ENCODE data around the gene NR3C2.
"Not testable (repeated sequence)": the region's sequence is repeated elsewhere in the genome, so short reads cannot be mapped to it uniquely, and the experiment has no call there.

NR3C2 gene

DNA sequence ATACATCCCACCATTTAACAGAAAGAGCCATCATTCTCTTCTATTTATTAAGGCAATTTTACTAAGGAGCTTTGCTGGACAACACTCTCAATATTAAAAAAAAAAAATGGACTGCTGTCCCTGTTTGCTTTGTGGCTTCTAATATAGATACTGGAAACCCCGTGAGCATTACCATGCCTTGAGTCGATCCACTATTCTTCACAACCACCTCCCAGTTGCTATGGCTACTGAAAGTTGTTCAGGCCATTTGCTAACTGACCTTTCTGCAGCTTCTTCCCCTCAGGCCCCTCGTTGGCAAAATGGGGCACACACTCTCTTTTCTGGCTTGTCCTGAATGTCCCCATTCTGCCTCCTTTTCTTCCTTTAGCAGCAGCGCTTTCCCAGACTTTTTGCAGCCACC lies 340.4 kb downstream of the NR3C2 start:
- no peak overlapping the region for H3K4me3 ChIP-seq (ENCODE audit: low read depth, low read length)
- DNase-seq (ENCODE audit: low read depth): no peak

DNA sequence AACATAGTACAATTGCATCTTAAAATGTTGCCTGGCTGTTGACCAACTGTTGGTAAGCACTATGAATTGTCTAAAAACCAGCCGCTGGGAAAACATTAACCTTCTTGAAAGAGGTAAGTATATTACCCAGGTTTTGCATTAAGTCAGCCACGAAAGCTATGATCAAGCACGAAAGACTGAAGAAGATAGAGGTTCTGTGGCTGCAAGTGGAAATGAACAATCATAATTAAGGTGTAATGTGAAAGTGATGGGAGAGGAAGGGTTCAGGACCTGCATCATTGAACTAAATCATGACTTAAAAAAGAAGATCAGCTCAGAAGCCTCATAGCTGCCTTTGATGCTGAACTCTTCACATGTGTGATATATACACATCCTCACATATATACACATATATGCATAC lies 341.0 kb downstream of the NR3C2 start:
- H3K4me3 ChIP-seq (ENCODE audit: low read depth, low read length): no peak overlapping the region
- DNase-seq (ENCODE audit: low read depth): no peak

DNA sequence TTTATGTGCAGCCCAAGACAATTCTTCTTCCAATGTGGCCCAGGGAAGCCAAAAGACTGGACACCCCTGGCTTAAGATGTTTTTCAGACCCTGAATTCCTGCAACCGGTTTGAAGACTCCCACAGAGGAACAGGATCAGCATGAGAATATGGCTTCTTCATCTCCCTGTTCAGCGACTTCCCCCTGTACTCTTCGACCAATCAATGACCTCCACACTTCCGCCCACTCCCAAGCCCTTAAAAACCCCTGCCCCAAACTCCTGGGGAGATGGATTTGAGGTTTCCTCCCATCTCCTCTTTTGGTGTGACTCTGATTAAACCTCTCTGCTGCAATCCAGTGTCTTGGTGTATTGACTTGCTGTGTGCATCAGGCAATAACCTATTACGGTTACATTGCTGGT lies 344.4 kb downstream of the NR3C2 start:
- no peak overlapping the region for H3K4me3 ChIP-seq (ENCODE audit: low read depth, low read length)
- DNase-seq (ENCODE audit: low read depth): no peak

DNA sequence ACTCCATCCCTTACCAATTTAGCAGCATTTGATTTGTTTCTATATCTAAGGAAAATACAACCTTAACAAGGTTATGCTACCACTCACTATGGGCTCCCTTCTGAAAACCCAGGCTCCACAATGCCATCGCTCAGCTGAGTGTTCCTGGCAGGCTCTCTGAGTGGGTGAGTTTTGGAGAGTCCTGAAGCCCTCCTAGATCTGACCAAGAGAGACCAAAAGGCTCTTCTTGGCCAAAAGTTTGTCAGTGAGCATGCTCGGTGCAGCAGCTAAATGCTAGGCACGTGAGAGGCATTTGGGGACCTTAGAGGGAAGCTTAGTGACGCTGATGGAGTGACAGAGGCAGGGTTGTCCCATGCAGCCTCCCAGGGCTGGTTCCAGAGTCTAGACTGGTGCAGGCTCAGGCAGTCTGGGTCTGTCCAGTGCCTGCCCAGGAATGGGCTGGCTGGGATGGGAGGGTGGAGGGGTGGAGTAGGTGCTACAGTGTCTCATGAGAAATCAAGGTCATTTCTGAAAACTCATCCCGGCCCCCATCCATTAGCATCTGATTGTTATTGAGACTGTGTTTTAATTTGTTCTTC lies 346.8 kb downstream of the NR3C2 start:
- no peak for DNase-seq (ENCODE audit: low read depth)

DNA sequence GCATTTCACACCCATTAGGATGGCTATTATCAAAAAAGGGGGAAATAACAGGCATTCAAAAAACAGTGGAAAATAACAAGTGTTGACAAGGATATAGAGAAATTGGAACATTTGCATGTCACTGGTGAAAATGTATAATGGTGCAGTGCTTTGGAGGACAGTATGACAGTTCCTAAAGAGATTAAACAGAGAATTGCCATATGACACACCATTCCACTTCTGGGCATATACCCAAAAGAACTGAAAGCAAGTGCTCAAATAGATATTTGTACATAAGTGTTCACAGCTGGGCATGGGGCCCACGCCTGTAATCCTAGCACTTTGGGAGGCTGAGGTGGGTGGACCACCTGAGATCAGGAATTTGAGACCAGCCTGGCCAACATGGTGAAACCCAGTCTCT lies 348.1 kb downstream of the NR3C2 start:
- no peak for DNase-seq (ENCODE audit: low read depth)
- no peak overlapping the region for H3K4me3 ChIP-seq (ENCODE audit: low read depth, low read length)

More for the DNA sequence above, 346.8 kb downstream of the NR3C2 start:
- H3K4me3 ChIP-seq (ENCODE audit: low read depth, low read length): no peak overlapping the region

DNA sequence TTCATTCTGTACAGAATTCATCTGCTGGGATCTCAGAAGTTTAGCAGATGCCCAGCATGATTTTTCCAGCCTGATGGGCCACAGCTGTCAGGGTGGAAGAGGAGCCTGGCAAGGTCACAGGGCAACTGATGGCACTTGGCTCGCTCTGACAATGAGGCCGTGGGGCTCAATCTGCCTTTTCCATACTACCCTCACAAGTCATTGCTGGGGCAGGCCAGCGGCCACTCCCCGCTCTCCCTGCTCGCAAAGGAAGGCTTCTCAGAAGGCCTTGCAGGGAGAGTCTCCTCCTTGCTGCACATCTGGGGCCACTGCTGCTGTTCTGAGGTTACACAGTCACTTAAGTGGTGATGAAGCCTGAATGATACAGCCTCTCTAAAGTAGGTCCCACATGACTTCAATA lies 349.1 kb downstream of the NR3C2 start:
- DNase-seq (ENCODE audit: low read depth): no peak
- no peak overlapping the region for H3K4me3 ChIP-seq (ENCODE audit: low read depth, low read length)

DNA sequence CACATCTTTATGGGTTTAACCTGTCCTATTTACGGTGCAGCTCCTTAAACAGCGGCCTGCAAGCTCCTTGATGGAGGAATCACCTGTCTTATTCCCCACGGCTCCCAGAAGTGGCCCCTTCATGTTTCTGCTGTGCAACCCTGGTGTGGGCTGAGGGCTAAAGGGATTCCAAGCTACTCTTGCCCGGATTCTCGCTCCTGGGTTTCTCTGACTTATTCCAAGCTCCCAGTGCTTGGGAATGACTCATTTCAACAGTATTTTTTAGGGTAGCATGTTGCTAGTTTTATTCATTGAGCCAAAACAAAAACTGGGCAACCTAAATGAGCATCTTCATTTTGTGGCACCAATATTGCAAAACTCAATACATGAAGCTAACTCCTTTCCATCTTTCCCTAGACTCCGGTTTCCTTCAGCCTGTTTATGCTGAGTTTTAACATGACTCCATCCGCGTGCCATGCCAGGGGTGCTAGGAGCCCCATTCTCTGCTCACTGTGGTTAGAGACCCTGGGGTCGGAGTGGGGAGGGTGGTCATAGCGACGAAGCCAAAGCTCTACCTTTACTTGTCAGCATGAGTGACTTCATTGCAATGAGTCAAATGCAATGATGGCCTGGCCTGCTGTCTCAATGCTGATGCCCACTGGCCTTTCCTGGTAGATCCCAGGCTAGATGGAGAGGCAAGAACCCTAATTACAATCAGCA lies 349.7 kb downstream of the NR3C2 start:
- no peak for DNase-seq (ENCODE audit: low read depth)
- H3K4me3 ChIP-seq (ENCODE audit: low read depth, low read length): no peak overlapping the region

DNA sequence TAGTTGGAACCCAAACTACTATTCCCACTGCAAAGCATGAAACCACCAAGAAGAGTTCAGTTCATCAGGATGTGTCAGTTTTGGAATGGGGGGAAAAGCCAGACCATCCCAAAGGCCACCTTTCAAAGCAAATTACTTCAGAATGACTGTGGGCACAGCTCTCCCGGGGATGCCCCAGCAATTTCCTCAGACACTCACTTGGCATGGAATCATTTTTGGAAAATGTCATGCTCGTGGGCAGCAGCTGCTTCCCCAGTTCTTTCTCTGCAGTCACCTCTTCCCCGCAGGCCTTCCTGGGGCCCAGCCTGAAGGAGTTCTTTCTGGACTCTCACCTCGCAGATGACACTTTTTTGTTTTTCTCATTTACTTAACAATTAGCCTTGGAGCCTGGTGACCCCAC lies 350.3 kb downstream of the NR3C2 start:
- no peak for DNase-seq (ENCODE audit: low read depth)

DNA sequence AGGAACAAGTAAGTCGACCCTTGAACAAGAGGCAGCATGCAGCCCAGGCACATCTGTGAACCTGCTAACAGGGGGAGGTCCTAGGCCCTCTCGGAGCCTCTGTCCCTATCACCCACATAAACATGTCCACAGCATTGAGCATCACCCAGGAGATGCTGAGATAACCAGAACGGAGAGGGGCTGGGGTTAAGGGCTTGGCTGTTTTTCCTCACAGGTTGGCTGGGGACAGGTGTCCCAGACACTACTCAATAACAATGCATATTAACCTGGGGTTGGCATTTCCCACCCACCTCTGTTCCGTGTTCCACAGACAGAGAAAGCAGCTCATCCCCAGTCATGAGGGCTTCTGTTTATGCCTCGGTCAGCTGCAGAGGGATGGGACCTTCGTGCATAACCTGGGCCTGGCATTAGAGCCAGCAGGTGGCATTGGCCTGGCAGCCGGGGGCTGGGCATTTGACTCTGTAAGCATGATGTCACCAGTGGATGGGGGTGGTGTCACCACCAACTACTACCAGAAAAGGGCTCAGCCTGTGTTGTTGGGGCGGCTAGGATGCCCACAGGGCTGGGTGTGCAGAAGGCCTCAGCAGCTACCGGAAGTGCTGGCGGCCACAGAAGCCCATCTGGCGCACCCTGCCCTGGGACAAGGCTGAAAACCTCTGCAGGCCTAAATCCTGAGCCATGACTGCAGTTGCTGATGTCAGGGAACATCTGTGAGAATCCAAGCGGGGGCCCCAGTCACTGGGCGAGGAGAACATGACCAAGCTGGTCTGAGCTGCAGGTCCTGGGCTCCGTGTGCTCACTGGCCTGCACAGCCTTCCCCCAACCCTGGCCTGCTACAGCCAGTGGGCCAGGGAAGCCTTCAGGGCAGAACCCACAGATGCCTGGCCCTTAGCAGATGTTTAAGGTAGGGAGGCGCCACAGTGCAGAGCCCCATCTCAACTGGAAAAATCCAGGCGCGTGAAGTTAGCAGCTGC lies 351.4 kb downstream of the NR3C2 start:
- H3K4me3 ChIP-seq (ENCODE audit: low read depth, low read length): no peak overlapping the region
- no peak for DNase-seq (ENCODE audit: low read depth)

More for the DNA sequence above, 350.3 kb downstream of the NR3C2 start:
- H3K4me3 ChIP-seq (ENCODE audit: low read depth, low read length): no peak overlapping the region

DNA sequence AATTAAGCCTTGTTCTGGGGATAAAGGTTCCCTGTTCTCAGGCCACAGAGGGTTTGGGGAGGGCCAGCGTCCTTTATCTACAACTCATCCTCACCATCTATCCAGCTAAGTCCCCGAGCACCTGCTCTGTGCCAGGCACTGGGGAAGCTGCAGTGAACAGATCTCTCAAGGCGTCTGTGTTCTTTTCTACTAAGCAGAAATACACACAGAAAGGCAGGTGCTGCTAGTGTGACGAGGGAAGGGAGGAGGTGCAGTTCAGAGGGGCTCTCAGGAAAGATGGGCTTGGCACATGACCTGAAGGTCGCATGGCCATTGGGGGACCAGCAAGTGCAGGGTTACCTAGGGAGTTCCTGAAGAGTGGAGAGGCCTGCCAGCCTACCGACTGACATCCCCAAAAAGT lies 352.2 kb downstream of the NR3C2 start:
- DNase-seq (ENCODE audit: low read depth): no peak
- H3K4me3 ChIP-seq (ENCODE audit: low read depth, low read length): no peak overlapping the region

DNA sequence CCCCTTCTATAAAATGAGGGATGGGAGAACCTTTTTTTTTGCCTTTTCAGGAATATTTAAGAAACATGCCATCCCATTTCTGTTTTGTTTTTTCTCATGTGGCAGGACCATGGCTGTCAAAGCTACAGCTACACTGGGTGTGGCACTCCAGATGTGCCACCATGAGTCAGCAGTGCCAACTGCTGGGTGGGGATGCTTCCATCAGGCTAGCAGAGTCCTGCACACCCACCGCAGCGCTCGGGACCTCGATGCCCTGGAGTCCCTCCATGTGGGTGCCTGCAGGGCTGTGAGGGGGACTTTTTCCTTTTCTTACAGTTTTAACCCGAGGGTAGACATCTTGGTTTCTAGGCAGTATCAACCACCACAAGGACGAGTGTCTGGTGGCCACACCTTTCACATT lies 352.6 kb downstream of the NR3C2 start:
- H3K4me3 ChIP-seq (ENCODE audit: low read depth, low read length): no peak overlapping the region
- no peak for DNase-seq (ENCODE audit: low read depth)

DNA sequence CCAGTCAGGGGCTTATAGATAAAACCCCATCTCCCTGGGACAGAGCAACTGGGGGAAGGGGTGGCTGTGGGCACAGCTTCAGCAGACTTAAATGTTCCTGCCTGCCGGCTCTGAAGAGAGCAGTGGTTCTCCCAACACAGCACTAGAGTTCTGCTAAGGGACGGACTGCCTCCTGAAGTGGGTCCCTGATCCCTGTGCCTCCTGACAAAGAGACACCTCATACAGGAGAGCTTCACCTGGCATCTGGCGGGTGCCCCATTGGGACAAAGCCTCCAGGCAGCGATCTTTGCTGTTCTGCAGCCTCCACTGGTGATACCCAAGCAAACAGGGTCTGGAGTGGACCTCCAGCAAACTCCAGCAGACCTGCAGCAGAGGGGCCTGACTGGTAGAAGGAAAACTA lies 359.1 kb downstream of the NR3C2 start:
- DNase-seq (ENCODE audit: low read depth); H3K4me3 ChIP-seq (ENCODE audit: low read depth, low read length): not testable (repeated sequence)

DNA sequence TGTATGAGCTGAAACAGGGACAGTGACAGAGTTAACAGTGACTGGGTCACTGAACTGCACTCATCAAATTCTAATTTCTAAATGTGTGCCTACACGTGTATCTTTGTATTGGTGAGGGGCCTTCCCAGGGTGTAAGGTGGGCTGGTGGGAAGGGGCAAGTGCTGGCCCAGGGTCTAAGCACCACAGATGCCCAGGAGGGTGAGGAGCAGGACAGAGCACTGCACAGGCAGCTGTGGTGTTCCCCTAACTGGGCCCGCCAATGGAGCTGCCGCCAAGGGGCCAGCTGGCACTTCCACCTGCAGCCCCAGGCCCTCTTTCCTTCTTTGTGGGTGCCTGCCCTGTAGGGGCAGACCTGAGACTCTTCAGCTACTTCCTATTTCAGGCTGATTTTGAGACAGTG lies 360.5 kb downstream of the NR3C2 start:
- no peak overlapping the region for H3K4me3 ChIP-seq (ENCODE audit: low read depth, low read length)
- no peak for DNase-seq (ENCODE audit: low read depth)

DNA sequence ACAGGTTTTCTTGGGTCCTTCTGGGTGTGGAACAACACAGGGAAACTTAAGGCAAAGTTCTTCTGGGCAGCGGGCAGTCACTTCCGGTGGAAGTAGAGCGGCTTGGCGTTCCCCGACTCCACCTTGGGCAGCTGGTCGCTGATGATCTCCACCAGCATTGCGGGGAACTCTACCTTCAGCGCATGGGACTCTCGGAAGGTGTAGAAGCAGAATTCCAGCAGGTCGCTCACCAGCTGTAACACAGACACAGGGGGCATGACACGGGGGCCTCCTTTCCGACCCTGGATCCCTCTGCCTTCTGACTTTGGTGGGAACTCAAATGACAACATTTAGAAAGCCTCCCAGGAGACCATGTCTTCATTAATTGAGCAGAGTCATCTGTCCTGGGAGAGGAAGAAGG lies 360.9 kb downstream of the NR3C2 start:
- DNase-seq (ENCODE audit: low read depth): no peak
- H3K4me3 ChIP-seq (ENCODE audit: low read depth, low read length): no peak overlapping the region

DNA sequence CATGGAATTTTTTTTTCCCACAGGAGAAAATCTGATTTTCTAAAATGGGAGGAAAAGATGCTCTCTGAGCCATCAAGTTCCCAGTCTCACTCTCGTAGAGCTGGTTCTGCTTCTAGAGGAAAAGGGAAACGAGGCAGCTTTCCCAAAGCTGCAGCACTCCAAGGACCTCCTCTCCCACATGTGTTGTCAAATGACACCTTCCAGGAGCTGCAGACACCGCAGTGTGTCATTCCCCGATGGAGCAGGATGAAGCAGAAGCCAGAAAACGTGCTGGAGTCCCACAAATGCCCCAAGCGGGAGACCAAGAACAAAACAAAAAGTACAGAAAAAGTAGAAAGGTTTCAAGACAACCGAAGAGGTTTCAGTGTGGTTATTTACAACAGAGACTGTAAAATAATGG lies 362.3 kb downstream of the NR3C2 start:
- no peak for DNase-seq (ENCODE audit: low read depth)
- no peak overlapping the region for H3K4me3 ChIP-seq (ENCODE audit: low read depth, low read length)

DNA sequence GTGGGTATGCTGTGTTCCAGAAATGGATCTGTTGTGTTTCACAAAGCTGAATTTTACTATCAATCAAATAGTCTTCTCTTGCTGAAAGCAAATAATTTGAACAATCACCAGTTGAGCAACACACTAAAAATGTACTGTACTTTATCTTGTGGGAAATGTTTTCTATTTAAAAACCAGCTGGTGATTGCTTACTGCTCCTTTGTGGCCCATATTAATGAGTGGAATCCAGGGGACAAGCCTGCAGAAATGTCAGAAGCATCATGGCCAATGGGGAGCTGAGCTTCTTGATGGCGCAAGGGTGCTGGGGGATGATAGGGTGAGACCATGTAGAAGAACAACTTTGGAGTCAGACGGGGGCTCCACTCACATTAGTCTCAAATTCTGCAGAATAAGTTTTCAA lies 364.2 kb downstream of the NR3C2 start:
- no peak for DNase-seq (ENCODE audit: low read depth)
- H3K4me3 ChIP-seq (ENCODE audit: low read depth, low read length): no peak overlapping the region

DNA sequence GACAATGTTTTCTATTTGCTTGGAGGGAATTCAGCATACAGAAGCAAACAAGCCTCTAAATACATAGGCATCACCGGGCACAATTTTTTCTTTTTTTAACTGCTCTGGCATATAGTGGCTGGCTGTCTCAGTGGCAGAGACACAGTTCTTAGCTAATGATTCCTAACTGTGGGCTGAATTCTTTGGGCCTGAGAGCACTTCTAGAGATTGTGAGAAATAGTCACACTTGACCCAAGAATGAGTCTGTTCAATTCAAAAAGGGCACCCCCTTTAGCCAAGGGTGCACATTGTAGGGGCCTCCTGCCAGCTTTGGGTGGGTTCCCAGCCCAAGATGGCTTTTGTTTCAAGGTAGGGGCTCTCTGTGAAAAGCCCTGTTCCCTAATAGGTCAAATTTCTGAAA lies 364.6 kb downstream of the NR3C2 start:
- DNase-seq (ENCODE audit: low read depth): no peak

DNA sequence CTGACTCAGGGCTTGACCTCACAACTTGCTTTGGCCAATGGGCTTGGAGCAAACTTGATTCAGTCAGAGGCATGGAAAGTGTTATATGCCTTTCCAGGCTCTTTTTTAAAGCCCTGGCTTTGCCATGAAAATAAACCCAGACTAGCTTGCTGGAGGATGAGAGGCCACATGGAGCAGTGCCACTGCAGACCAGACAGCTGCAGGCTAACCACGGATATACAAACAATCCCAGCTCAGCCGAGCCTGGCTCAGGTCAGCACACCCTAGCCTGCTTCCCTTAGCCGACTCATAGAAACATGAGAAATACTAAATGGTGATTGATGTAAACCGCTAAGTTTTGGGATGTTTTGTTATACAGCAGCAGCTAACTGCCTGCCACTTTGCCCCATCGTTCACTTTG lies 365.2 kb downstream of the NR3C2 start:
- H3K4me3 ChIP-seq (ENCODE audit: low read depth, low read length): no peak overlapping the region
- DNase-seq (ENCODE audit: low read depth): no peak

More for the DNA sequence above, 364.6 kb downstream of the NR3C2 start:
- no peak overlapping the region for H3K4me3 ChIP-seq (ENCODE audit: low read depth, low read length)

DNA sequence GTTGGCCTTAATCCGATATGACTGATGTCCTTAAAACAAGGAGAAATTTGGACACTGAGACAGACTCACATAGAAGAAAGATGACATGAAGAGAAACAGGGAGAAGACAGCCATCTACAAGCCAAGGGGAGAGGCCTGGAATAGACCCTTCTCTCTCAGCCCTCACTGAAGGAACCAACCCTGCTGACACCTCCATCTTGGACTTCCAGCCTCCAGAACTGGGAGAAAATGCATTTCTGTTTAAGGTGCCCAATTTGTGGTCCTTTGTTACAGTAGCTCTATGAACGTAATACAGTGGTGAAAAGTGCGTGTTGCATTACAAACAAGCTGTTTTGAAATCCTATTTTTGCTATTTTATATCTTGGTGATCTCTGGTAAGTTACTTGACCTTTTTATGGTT lies 366.8 kb downstream of the NR3C2 start:
- no peak for DNase-seq (ENCODE audit: low read depth)
- H3K4me3 ChIP-seq (ENCODE audit: low read depth, low read length): no peak overlapping the region

DNA sequence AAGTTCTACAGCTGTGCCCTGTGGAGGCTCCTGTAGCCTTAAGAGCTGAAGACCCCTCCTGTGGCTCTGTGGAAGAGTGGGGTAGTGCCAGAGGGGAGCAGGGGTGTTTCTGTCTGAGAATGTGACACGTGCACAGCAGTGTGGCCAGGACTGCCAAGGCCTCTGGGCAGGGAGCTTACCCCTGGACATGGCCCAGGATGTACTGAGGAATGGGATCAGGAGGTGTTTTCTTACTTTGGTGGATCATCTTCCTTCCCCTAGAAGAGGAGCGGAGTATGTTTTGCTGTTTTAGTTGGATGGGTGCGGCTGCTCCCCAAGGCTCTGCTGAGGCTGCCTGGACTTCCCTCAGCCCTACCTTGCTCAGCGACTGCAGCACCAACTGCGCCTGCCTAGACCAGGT lies 367.8 kb downstream of the NR3C2 start:
- DNase-seq (ENCODE audit: low read depth): no peak

More for the DNA sequence above, 367.8 kb downstream of the NR3C2 start:
- H3K4me3 ChIP-seq (ENCODE audit: low read depth, low read length): no peak overlapping the region
